Measurements from ENCODE around the gene FASLG. TPM values are rescaled to one million over a fixed set of nuclear protein-coding genes. Genes with fewer than 3 reads are reported as not detected.
"Not testable (repeated sequence)": the region's sequence is repeated elsewhere in the genome, so short reads cannot be mapped to it uniquely, and the experiment has no call there.

Gene FASLG, protein sequence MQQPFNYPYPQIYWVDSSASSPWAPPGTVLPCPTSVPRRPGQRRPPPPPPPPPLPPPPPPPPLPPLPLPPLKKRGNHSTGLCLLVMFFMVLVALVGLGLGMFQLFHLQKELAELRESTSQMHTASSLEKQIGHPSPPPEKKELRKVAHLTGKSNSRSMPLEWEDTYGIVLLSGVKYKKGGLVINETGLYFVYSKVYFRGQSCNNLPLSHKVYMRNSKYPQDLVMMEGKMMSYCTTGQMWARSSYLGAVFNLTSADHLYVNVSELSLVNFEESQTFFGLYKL
- total RNA-seq (2014; rRNA removed; shearing (Covaris generic)), result not detected in 2 replicates

DNA sequence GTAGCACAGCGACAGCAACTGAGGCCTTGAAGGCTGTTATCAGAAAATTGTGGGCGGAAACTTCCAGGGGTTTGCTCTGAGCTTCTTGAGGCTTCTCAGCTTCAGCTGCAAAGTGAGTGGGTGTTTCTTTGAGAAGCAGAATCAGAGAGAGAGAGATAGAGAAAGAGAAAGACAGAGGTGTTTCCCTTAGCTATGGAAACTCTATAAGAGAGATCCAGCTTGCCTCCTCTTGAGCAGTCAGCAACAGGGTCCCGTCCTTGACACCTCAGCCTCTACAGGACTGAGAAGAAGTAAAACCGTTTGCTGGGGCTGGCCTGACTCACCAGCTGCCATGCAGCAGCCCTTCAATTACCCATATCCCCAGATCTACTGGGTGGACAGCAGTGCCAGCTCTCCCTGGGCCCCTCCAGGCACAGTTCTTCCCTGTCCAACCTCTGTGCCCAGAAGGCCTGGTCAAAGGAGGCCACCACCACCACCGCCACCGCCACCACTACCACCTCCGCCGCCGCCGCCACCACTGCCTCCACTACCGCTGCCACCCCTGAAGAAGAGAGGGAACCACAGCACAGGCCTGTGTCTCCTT is at the start of gene FASLG:
Gene FASLG, plus strand, starts transcription at position 233 of the 583 bp plus-strand sequence. Its CDS starts 99 bp downstream, at position 332.
- Histone ChIP-seq H3K27me3 (ENCODE audit: control insufficient read depth, insufficient read depth, low read length) (no peaks in the 10 kb centered on the region), H3K36me3 (replicated peaks; ENCODE audit: control insufficient read depth, insufficient read depth, low read length) (no peaks in the 10 kb centered on the region), H3K4me3 (ENCODE audit: insufficient read depth, low read depth, low read length) (no peak within 1 kb of the TSS)
- no peak for DNase-seq

DNA sequence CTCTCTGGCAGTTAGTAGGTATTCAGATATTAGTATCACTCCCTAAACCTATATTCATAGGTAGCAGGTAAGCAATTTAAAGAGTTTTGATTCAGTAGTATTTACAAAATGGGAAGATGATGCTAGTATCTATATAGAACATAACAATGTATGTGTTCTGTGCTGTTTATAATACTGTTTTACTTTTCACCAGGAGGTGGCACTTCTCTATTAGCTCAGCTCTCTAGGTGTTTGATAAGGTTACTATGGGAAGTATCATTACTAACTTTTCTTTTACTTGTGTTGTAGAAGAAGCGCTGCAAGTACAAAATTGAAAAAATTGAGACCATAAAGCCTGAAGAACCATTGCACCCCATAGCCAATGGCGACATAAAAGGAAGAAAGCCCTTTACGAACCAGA is 49.4 kb upstream of the FASLG start:
- peaks cover 6% of the 10 kb centered on the region for H3K36me3 ChIP-seq (replicated peaks; ENCODE audit: control insufficient read depth, insufficient read depth, low read length)
- H3K27me3 ChIP-seq (ENCODE audit: control insufficient read depth, insufficient read depth, low read length), result no peaks in the 10 kb centered on the region
- no peak for DNase-seq
- H3K4me3 ChIP-seq (ENCODE audit: insufficient read depth, low read depth, low read length), result no peak overlapping the region

DNA sequence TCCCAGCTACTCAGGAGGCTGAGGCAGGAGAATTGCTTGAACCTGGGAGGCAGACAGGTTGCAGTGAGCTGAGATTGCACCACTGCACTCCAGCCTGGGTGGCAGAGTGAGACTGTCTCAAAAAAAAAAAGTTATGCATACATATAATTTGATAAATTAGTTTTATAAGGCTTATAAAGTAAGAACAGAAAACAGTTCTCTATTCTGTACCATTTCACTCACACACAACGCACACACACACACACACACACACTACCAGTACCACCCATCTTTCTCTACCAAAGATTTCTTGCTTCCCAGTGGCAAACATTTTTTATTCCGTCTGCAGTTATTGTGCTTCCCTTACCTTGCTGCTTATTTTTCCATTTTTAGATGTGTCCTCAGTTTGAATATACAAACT is 46.4 kb upstream of the FASLG start:
- no peak for DNase-seq
- peaks cover 6% of the 10 kb centered on the region for H3K36me3 ChIP-seq (replicated peaks; ENCODE audit: control insufficient read depth, insufficient read depth, low read length)

DNA sequence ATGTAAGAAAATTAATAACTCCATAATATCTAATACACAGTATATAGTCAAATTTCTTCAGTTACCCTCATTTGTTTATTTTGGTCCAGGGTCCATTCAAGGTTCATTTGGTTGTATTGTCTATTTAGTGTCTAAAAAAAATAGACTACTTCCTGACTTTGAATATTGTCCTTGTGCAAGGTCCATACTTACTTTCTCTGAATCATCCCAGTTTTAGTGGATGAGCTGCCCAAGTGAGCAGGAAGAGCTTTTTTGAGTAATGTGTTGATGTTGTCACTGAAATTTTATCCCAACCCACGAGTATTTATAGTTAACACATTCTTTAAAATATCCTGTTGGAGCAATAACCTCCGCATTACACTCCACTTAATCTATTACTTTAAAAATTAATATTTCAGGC is 45.6 kb upstream of the FASLG start:
- DNase-seq, result no peak
- Histone ChIP-seq H3K27me3 (ENCODE audit: control insufficient read depth, insufficient read depth, low read length) (no peaks in the 10 kb centered on the region), H3K36me3 (replicated peaks; ENCODE audit: control insufficient read depth, insufficient read depth, low read length) (peaks cover 6% of the 10 kb centered on the region), H3K4me3 (ENCODE audit: insufficient read depth, low read depth, low read length) (no peak overlapping the region)

More for the DNA sequence above, 46.4 kb upstream of the FASLG start:
- no peaks in the 10 kb centered on the region for H3K27me3 ChIP-seq (ENCODE audit: control insufficient read depth, insufficient read depth, low read length)
- H3K4me3 ChIP-seq (ENCODE audit: insufficient read depth, low read depth, low read length), result no peak overlapping the region

DNA sequence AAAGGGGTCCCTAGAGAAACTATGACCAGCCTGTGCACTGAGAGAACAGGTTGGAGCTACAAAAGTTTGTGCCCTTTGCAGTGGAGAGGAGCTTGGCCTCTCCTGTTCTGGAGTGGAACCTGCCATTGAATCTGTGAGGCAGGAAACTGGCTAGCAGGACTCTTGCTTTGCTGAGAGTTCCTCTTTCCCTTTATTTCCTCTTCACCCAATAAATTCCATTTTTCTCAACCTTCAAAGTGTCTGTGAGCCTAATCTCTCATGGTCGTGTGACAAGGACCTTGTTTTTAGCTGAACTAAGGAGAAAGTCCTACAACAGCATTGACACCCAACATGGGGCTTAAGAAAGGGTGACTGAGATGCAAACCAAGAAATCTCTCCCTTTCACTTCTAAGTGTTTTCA is 42.7 kb upstream of the FASLG start:
- Histone ChIP-seq H3K36me3 (replicated peaks; ENCODE audit: control insufficient read depth, insufficient read depth, low read length) (no peaks in the 10 kb centered on the region), H3K4me3 (ENCODE audit: insufficient read depth, low read depth, low read length) (no peak overlapping the region), H3K27me3 (ENCODE audit: control insufficient read depth, insufficient read depth, low read length) (no peaks in the 10 kb centered on the region)
- no peak for DNase-seq

DNA sequence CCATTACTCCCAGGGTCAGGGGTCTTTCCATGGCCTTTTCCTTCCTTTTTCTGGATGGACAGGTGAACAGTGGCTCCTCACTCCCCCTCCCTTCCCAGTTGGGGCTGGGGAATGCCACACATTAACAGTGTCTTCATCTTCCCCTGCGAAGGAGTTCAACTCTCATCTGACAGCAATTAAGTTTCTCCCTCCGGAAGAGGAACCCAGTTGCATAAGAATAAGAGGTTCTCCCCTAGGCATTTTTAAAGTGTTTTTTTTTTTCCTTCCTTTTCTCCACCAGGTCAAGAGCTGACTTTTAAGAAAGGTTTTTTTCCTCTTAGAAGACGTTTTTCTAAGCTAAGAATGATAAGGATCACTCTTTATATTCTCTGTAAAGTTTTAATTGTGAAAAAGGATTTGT is 42.3 kb upstream of the FASLG start:
- Histone ChIP-seq H3K36me3 (replicated peaks; ENCODE audit: control insufficient read depth, insufficient read depth, low read length) (no peaks in the 10 kb centered on the region), H3K4me3 (ENCODE audit: insufficient read depth, low read depth, low read length) (no peak overlapping the region), H3K27me3 (ENCODE audit: control insufficient read depth, insufficient read depth, low read length) (no peaks in the 10 kb centered on the region)
- DNase-seq, result no peak

DNA sequence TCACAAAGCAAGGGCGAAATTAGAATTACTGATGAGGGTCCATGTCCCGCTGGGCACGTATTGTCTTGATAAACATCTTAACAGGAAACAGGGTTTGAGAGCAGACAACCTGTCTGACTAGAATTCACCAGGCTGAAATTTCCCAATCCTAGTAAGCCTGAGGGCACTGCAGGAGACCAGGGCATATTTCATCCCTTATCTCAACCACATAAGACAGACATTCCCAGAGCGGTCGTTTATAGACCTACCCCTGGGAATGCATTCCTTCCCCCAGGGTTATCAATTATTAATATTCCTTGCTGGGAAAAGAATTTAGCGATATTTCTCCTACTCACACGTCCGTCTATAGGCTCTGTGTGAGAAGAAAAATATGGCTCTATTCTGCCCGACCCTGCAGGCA is 38.3 kb upstream of the FASLG start:
- not testable (repeated sequence) for H3K4me3 ChIP-seq (ENCODE audit: insufficient read depth, low read depth, low read length); H3K27me3 ChIP-seq (ENCODE audit: control insufficient read depth, insufficient read depth, low read length); H3K36me3 ChIP-seq (replicated peaks; ENCODE audit: control insufficient read depth, insufficient read depth, low read length); DNase-seq

DNA sequence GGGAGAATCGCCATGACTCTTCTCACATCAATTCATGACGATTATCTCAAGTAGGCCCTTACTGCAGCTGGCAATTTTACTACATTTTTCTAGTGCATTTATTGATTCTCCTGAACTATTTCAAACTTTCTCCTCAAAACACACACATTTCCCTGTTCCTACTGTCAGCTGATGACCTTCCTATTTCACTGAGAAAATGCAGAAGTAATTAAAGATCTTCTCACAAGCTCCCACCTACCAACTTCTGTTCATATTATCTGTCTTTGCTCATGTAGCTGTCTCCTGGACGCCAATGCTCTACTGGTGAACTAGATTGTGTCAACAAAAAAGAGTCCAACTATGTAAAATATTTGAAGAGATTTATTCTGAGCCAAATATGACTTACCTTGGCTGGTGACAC is 36.4 kb upstream of the FASLG start:
- Histone ChIP-seq H3K27me3 (ENCODE audit: control insufficient read depth, insufficient read depth, low read length) (no peaks in the 10 kb centered on the region), H3K36me3 (replicated peaks; ENCODE audit: control insufficient read depth, insufficient read depth, low read length) (no peaks in the 10 kb centered on the region), H3K4me3 (ENCODE audit: insufficient read depth, low read depth, low read length) (no peak overlapping the region)
- no peak for DNase-seq

DNA sequence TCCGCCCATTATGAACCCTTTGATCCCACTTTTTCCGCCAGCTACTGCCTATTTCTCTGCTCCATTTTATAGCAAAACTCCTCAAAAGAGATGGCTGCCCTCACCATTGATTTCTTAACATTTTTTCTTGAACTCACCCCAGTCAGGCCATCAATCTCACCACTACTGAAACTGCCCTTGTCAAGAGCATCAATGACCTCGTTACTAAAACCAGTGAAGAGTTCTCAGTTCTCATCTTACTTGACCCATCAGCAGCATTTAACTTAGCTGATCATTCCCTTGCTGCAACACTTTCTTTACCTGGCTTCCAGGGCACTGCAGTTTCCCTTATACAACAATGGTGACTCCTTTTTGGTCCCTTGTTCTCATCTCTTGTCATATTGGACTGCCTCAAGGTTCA is 35.2 kb upstream of the FASLG start:
- Histone ChIP-seq H3K27me3 (ENCODE audit: control insufficient read depth, insufficient read depth, low read length) (no peaks in the 10 kb centered on the region), H3K4me3 (ENCODE audit: insufficient read depth, low read depth, low read length) (no peak overlapping the region), H3K36me3 (replicated peaks; ENCODE audit: control insufficient read depth, insufficient read depth, low read length) (no peaks in the 10 kb centered on the region)
- DNase-seq, result no peak

DNA sequence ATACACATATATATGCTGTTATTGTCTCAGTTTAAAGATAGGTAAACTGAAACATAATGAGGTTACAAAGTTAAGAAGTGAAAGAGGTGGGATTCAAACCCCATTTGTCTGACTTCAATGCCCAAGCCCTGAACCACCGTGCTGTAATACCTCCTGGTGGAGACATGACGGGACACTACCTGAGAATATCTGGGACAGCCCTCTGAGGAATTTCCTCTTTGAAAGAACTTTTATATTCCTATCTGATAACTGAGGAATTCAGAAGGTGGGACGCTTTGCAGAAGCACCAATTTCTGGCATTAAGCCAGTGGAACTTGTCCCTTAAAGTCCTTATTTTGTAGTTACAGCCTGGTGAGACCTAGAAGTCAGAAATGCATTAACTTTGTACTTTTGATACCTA is 32.1 kb upstream of the FASLG start:
- no peak for DNase-seq
- no peaks in the 10 kb centered on the region for H3K36me3 ChIP-seq (replicated peaks; ENCODE audit: control insufficient read depth, insufficient read depth, low read length)
- no peaks in the 10 kb centered on the region for H3K27me3 ChIP-seq (ENCODE audit: control insufficient read depth, insufficient read depth, low read length)
- H3K4me3 ChIP-seq (ENCODE audit: insufficient read depth, low read depth, low read length), result no peak overlapping the region

DNA sequence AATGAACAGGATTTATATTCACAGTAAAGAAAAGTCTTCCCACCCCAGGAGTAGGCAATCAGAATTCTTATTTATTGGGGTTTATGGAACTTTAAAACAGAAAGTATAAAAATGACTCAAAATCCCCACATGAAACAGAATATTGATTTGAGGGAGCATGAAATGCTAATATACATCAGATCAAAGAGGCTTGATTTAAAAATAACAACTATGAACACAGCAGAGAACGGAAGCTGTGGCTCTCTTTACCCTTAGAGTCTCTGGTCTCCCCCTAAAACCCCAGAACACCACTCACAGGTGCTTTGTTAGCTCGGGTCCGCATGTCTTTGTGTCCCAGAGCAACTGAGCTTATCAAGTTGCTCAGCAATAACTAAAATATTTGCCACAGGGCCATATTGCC is 31.2 kb upstream of the FASLG start:
- H3K4me3 ChIP-seq (ENCODE audit: insufficient read depth, low read depth, low read length), result no peak overlapping the region
- no peaks in the 10 kb centered on the region for H3K27me3 ChIP-seq (ENCODE audit: control insufficient read depth, insufficient read depth, low read length)
- H3K36me3 ChIP-seq (replicated peaks; ENCODE audit: control insufficient read depth, insufficient read depth, low read length), result no peaks in the 10 kb centered on the region
- no peak for DNase-seq

DNA sequence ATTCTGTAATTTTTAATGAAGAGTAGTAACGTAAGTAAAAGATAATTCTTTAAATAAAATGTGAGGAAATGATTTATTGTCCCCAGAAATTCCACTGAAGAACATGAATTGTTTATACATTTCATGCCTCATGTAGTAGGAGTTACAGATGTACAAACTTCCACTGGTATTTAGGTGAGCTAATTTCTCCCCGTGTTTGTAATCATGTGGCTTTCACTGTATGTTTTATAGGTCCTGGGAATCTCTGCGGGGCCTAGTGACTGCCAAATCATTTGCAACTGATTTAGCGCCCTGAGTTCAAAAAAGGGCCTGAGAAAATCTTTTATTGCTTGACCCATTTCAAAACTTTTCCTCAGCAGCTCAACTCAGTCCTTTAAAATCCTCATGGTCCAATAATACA is 30.5 kb upstream of the FASLG start:
- Histone ChIP-seq H3K36me3 (replicated peaks; ENCODE audit: control insufficient read depth, insufficient read depth, low read length) (no peaks in the 10 kb centered on the region), H3K4me3 (ENCODE audit: insufficient read depth, low read depth, low read length) (no peak overlapping the region), H3K27me3 (ENCODE audit: control insufficient read depth, insufficient read depth, low read length) (no peaks in the 10 kb centered on the region)
- DNase-seq, result no peak

DNA sequence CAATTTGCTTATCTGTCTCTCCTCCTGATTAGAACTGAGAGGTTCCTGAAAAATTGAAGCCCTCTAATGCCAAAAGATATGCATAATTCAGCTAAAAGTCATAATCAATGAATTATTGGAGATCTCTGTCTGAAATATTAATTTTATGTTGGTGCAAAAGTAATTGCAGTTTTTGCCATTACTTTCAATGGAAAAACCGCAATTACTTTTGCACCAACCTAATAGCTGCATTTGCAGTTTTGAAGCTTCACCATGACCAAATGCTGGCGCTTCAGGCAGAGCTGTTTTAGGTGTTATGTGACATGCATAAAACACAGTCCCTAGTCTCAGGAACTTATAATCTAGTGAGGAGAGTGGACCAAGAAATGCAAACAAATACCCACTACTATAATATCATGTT is 29.7 kb upstream of the FASLG start:
- Histone ChIP-seq H3K27me3 (ENCODE audit: control insufficient read depth, insufficient read depth, low read length) (no peaks in the 10 kb centered on the region), H3K36me3 (replicated peaks; ENCODE audit: control insufficient read depth, insufficient read depth, low read length) (no peaks in the 10 kb centered on the region), H3K4me3 (ENCODE audit: insufficient read depth, low read depth, low read length) (no peak overlapping the region)
- no peak for DNase-seq

DNA sequence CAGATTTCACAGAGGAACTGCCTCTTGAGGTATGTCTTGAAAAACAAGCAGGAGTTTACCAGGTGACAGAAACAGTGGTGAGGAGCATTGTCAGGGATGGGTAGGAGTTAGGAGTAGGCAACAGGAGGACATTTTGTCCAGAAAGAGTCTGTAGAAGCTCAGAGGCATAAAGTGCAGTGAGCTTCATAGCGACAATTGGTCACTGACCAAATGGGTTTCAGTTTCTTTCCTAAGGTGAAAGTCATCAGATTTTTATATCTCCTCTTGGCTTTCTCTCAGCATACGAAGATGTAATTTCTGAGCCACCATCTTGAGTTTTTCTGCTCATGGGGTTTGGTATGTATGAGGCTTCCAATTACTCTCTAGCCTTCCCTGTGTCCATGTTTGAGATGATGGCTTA is 29.3 kb upstream of the FASLG start:
- no peak for DNase-seq
- Histone ChIP-seq H3K27me3 (ENCODE audit: control insufficient read depth, insufficient read depth, low read length) (no peaks in the 10 kb centered on the region), H3K36me3 (replicated peaks; ENCODE audit: control insufficient read depth, insufficient read depth, low read length) (no peaks in the 10 kb centered on the region), H3K4me3 (ENCODE audit: insufficient read depth, low read depth, low read length) (no peak overlapping the region)

DNA sequence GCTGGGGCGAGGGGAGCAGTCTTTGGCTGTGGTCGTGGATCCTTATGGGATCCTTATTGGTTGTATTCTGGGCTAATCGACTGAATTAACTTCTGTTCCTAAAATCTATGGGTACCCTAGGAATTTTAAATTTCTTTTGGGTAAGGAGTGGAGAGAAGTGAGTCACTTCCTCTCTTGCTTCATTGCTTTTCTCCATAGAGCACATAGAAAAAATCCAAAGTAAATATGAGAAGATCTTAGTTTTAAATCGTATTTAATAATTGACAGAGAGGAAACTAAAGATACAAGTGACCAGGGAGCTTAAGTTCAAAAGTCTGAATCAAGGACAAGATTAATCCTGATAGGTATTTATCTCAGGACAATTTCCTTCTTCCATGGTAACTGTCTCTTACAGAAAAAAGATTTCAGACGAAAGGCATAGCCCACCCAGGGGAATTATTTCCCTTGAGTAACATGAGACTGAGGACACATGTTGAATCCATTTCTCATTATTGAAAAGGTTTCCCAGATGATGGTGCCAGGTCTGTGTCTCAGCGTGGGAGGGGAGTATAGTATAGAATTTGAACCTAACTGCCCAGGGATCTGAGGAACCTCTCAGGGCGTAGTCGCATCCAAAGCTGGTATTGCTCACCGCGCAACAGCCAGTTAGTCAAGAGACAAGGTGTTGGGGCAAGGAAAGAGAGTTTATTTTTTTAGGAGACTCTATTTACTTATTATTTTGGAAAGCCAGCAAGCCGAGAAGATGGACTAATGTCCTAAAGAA is 28.7 kb upstream of the FASLG start:
- H3K4me3 ChIP-seq (ENCODE audit: insufficient read depth, low read depth, low read length), result no peak overlapping the region
- H3K36me3 ChIP-seq (replicated peaks; ENCODE audit: control insufficient read depth, insufficient read depth, low read length), result no peaks in the 10 kb centered on the region
- H3K27me3 ChIP-seq (ENCODE audit: control insufficient read depth, insufficient read depth, low read length), result no peaks in the 10 kb centered on the region
- DNase-seq, result no peak

All from H7 (cell line).